ENCODE results near the gene AOPEP. TPM values are rescaled to one million over a fixed set of nuclear protein-coding genes. Genes with fewer than 3 reads are reported as not detected.
A peak's percentile ranks its signal among the peaks of the same experiment; 100 is the strongest.

Gene AOPEP
- total and polyA plus RNA-seq, 8 donors, result 73.9 to 407 (median 101) TPM

DNA sequence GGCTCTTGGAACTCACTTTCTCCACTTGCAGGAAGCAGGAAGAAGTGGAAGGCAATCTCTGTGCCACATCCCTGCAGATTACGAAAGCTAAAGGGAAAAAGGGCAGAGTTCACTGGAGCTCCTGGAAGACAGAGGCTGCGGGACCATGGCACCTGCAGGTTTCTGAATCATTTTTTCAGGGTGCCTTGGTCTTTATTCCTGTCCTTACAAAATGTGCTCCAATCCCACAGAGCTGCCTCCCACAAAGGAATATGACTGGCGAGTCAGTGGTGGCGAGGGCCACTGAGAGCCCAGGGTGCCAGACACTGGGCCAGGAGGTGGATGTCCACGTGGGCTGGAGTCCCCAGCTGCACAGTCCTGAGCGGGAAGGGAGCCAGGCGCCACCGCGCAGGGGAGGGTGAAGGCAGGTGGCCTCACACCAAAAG lies 408.0 kb downstream of the AOPEP start:
- 41 to 65% (median 57%) methylated on average over 8 to 9 of the region's 9 CpGs for WGBS, 5 donors
- Histone ChIP-seq H3K27me3 (no peaks in the 10 kb centered on the region), H3K9me3 (no peaks in the 10 kb centered on the region), H3K36me3 (peaks cover 0 to 10% (median 2%) of the 10 kb centered on the region in 4 donors), H3K27ac (peak overlapping the region; percentile 18 to 62 (median 24)), H3K4me3 (no peak overlapping the region), H3K4me1 (peaks cover 8 to 43% (median 27%) of the 10 kb centered on the region in 4 donors)
- peak; percentile 51 to 53 for DNase-seq
- no peak for TF ChIP-seq POLR2A (IDR thresholded peaks at IDR 0.05)
- peak in 1 of 3 donors; percentile 28 for TF ChIP-seq POLR2AphosphoS5 (IDR thresholded peaks at IDR 0.05)
- intact Hi-C loops (cut with DNase I; ENCODE audit: low total_unique reads), result no loop called here

DNA sequence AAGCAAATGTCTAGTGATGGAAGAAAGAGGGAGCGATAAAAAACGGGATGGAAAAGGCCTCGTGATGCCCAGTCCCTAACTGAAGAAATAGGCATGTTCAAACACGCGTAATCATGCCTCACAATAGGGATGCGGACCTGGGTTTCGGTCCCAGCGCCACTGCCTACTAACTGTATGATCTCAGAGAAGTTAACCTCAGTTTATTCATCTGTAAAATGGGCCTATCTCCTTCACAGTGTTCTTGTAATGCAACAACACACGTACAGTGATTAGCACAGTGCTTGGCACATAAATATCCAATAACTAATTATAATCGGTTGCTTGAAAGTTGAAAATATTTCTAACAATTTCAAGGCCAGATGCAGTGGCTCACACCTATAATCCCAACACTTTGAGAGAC lies 409.3 kb downstream of the AOPEP start:
- Histone ChIP-seq H3K4me3 (no peak overlapping the region), H3K9me3 (no peaks in the 10 kb centered on the region), H3K27ac (no peak overlapping the region), H3K27me3 (no peaks in the 10 kb centered on the region), H3K4me1 (peaks cover 8 to 30% (median 17%) of the 10 kb centered on the region in 4 donors), H3K36me3 (peaks cover 0 to 10% (median 2%) of the 10 kb centered on the region in 4 donors)
- DNase-seq, result no peak
- 96 to 99% (median 97%) methylated on average over 10 of the region's 10 CpGs for WGBS, 5 donors
- TF ChIP-seq, protein P1, sequence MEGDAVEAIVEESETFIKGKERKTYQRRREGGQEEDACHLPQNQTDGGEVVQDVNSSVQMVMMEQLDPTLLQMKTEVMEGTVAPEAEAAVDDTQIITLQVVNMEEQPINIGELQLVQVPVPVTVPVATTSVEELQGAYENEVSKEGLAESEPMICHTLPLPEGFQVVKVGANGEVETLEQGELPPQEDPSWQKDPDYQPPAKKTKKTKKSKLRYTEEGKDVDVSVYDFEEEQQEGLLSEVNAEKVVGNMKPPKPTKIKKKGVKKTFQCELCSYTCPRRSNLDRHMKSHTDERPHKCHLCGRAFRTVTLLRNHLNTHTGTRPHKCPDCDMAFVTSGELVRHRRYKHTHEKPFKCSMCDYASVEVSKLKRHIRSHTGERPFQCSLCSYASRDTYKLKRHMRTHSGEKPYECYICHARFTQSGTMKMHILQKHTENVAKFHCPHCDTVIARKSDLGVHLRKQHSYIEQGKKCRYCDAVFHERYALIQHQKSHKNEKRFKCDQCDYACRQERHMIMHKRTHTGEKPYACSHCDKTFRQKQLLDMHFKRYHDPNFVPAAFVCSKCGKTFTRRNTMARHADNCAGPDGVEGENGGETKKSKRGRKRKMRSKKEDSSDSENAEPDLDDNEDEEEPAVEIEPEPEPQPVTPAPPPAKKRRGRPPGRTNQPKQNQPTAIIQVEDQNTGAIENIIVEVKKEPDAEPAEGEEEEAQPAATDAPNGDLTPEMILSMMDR (IDR thresholded peaks at IDR 0.05), result no peak
- TF ChIP-seq POLR2AphosphoS5 (IDR thresholded peaks at IDR 0.05) (no peak), POLR2A (IDR thresholded peaks at IDR 0.05) (no peak), EP300 (IDR thresholded peaks at IDR 0.05) (no peak)
- intact Hi-C loops (cut with DNase I; ENCODE audit: low total_unique reads), result no loop called here

Small RNAs within 50 kb of the gene (small RNA-seq; reads per million reads assigned to genes)
- 0 to 0.30 (median 0) reads per million in 4 donors for gene MIR2278
- 794 to 3,146 (median 1,992) reads per million in 4 donors for gene MIR23B
- 7,652 to 13,312 (median 11,368) reads per million in 4 donors for gene MIR27B
- gene MIR3074, result 0 reads per million in 4 donors
- gene MIR6081, result 0 reads per million in 4 donors

Other genes with a start within 250 kb of the AOPEP start
- gene PCAT7, start 171.6 kb upstream of the AOPEP start, total RNA-seq, result 1 to 10 TPM in 2 of 5 donors, under 1 TPM in 2, not detected in 1; 0.45 to 1.8 (median 1.3) TPM
- gene PCAT7, start 171.6 kb upstream of the AOPEP start, polyA plus RNA-seq, result under 1 TPM; 0.18 to 0.62 (median 0.46) TPM
- 10 to 100 TPM in 4 of 5 donors, not detected in 1; 15.6 to 86.4 (median 34.7) TPM for gene FBP2, start 132.9 kb upstream of the AOPEP start, total RNA-seq
- gene FBP2, start 132.9 kb upstream of the AOPEP start, polyA plus RNA-seq, result 10 to 100 TPM; 17.8 to 45.8 (median 22.0) TPM
- 10 to 100 TPM; 10.7 to 89.1 (median 35.1) TPM for gene FBP1, start 87.2 kb upstream of the AOPEP start, total RNA-seq
- 100 to 1,000 TPM in 1 of 3 donors, 10 to 100 TPM in 2; 48.1 to 122 (median 61.4) TPM for gene FBP1, start 87.2 kb upstream of the AOPEP start, polyA plus RNA-seq